BLaER1 treated with 17β-estradiol and CSF1 and Interleukin-3, amounts not matched to agents 10 nM and 100 nM (cell line): ENCODE data around the gene THAP4.

Source experiments
- H3K27ac ChIP-seq, 11 experiments: shearing (Covaris generic); formaldehyde crosslinking; 2 replicates each; pipeline ENCODE4 v1.8.1; 2022
- H3K27me3 ChIP-seq, 11 experiments: shearing (Covaris generic); formaldehyde crosslinking; 2 replicates each; pipeline ENCODE4 v1.8.1; 2022
- H3K36me3 ChIP-seq, 11 experiments: shearing (Covaris generic); formaldehyde crosslinking; 2 replicates each; pipeline ENCODE4 v1.8.1; 2022
- H3K4me1 ChIP-seq, 10 experiments: shearing (Covaris generic); formaldehyde crosslinking; 2 replicates each; pipeline ENCODE4 v1.8.1; 2022
- H3K4me2 ChIP-seq, 11 experiments: shearing (Covaris generic); formaldehyde crosslinking; 2 replicates each; pipeline ENCODE4 v1.8.1; 2022
- H3K4me3 ChIP-seq, 10 experiments: shearing (Covaris generic); formaldehyde crosslinking; 2 replicates each; pipeline ENCODE4 v1.8.1; 2022
- H3K9ac ChIP-seq, 11 experiments: shearing (Covaris generic); formaldehyde crosslinking; 2 replicates each; pipeline ENCODE4 v1.8.1; 2022
- H3K9me3 ChIP-seq, 11 experiments: shearing (Covaris generic); formaldehyde crosslinking; replicated peaks in 1 of 11; 2 replicates each; pipeline ENCODE4 v1.8.1; 2022
- H4K20me1 ChIP-seq, 11 experiments: shearing (Covaris generic); formaldehyde crosslinking; 2 replicates each; pipeline ENCODE4 v1.8.1; 2022
- Cebpa-rat ChIP-seq, 11 experiments: shearing (Covaris generic); IDR thresholded peaks; 2 replicates each; pipeline ENCODE4 v1.8.1; 2022

The THAP4 gene

GRCh38 chr2:241606186-241606585 lies 30.8 kb downstream of the THAP4 start:
- no peak for TF ChIP-seq Cebpa-rat (IDR thresholded peaks at IDR 0.05)
- no peak overlapping the region for H3K9ac ChIP-seq
- no peak overlapping the region for H3K27ac ChIP-seq
- peaks cover 20 to 27% (median 26%) of the 10 kb centered on the region in 10 experiments for H3K4me1 ChIP-seq
- H3K4me2 ChIP-seq = no peak overlapping the region
- peaks cover 66 to 80% (median 73%) of the 10 kb centered on the region in 11 experiments for H3K36me3 ChIP-seq
- H4K20me1 ChIP-seq = peaks cover 13 to 62% (median 34%) of the 10 kb centered on the region in 11 experiments; a peak in 19 of 22 replicates
- no peak overlapping the region for H3K4me3 ChIP-seq
- H3K27me3 ChIP-seq = no peaks in the 10 kb centered on the region
- no peaks in the 10 kb centered on the region for H3K9me3 ChIP-seq

- H3K4me2 ChIP-seq = no peak overlapping the region
- peaks cover 5 to 59% (median 19%) of the 10 kb centered on the region in 11 experiments; a peak in 19 of 22 replicates for H4K20me1 ChIP-seq
- no peak for TF ChIP-seq Cebpa-rat (IDR thresholded peaks at IDR 0.05)
- no peaks in the 10 kb centered on the region for H3K27me3 ChIP-seq
- H3K9me3 ChIP-seq = no peaks in the 10 kb centered on the region
- H3K36me3 ChIP-seq = peaks cover 87 to 100% (median 97%) of the 10 kb centered on the region in 11 experiments
- peaks cover 3 to 4% (median 4%) of the 10 kb centered on the region in 10 experiments for H3K4me1 ChIP-seq
- H3K9ac ChIP-seq = no peak overlapping the region
- no peak overlapping the region for H3K27ac ChIP-seq
- H3K4me3 ChIP-seq = no peak overlapping the region
Observed at GRCh38 chr2:241603686-241604085, 33.3 kb downstream of the THAP4 start.

GRCh38 chr2:241602720-241603119 lies 34.2 kb downstream of the THAP4 start:
- Histone ChIP-seq H3K4me1 (peaks cover 0 to 7% (median 0%) of the 10 kb centered on the region in 10 experiments; a peak in 2 of 20 replicates), H3K4me2 (no peak overlapping the region), H3K9me3 (no peaks in the 10 kb centered on the region), H3K36me3 (peaks cover 87 to 100% (median 97%) of the 10 kb centered on the region in 11 experiments), H3K27me3 (no peaks in the 10 kb centered on the region), H3K9ac (no peak overlapping the region), H4K20me1 (peaks cover 0 to 59% (median 19%) of the 10 kb centered on the region in 11 experiments; a peak in 17 of 22 replicates), H3K27ac (no peak overlapping the region), H3K4me3 (no peak overlapping the region)
- no peak for TF ChIP-seq Cebpa-rat (IDR thresholded peaks at IDR 0.05)

GRCh38 chr2:241601841-241602240 lies 35.1 kb downstream of the THAP4 start:
- Histone ChIP-seq H3K4me2 (no peak overlapping the region), H3K4me3 (no peak overlapping the region), H4K20me1 (peaks cover 0 to 57% (median 14%) of the 10 kb centered on the region in 11 experiments; a peak in 16 of 22 replicates), H3K36me3 (peaks cover 88 to 100% (median 97%) of the 10 kb centered on the region in 11 experiments), H3K27me3 (no peaks in the 10 kb centered on the region), H3K4me1 (peaks cover 0 to 7% (median 0%) of the 10 kb centered on the region in 10 experiments; a peak in 2 of 20 replicates), H3K27ac (no peak overlapping the region), H3K9me3 (no peaks in the 10 kb centered on the region), H3K9ac (no peak overlapping the region)
- TF ChIP-seq Cebpa-rat (IDR thresholded peaks at IDR 0.05) = no peak

GRCh38 chr2:241599615-241600014 lies 37.3 kb downstream of the THAP4 start:
- Histone ChIP-seq H3K4me2 (no peak overlapping the region), H3K27me3 (no peaks in the 10 kb centered on the region), H3K9ac (no peak overlapping the region), H3K27ac (no peak overlapping the region), H4K20me1 (peaks cover 0 to 50% (median 14%) of the 10 kb centered on the region in 11 experiments; a peak in 14 of 22 replicates), H3K4me3 (no peak overlapping the region), H3K9me3 (no peaks in the 10 kb centered on the region), H3K4me1 (peaks cover 0 to 11% (median 4%) of the 10 kb centered on the region in 10 experiments; a peak in 8 of 20 replicates), H3K36me3 (peaks cover 87 to 100% (median 95%) of the 10 kb centered on the region in 11 experiments)
- TF ChIP-seq Cebpa-rat (IDR thresholded peaks at IDR 0.05) = no peak

GRCh38 chr2:241598487-241598886 lies 38.5 kb downstream of the THAP4 start:
- H3K27me3 ChIP-seq = no peaks in the 10 kb centered on the region
- H3K9me3 ChIP-seq = no peaks in the 10 kb centered on the region
- no peak overlapping the region for H3K4me2 ChIP-seq
- no peak overlapping the region for H3K4me3 ChIP-seq
- H3K4me1 ChIP-seq = peaks cover 0 to 11% (median 4%) of the 10 kb centered on the region in 10 experiments; a peak in 8 of 20 replicates
- peaks cover 0 to 55% (median 14%) of the 10 kb centered on the region in 11 experiments; a peak in 14 of 22 replicates for H4K20me1 ChIP-seq
- no peak for TF ChIP-seq Cebpa-rat (IDR thresholded peaks at IDR 0.05)
- no peak overlapping the region for H3K9ac ChIP-seq
- peaks cover 92 to 100% (median 95%) of the 10 kb centered on the region in 11 experiments for H3K36me3 ChIP-seq
- H3K27ac ChIP-seq = no peak overlapping the region

GRCh38 chr2:241598061-241598460 lies 38.9 kb downstream of the THAP4 start:
- H3K9ac ChIP-seq = no peak overlapping the region
- TF ChIP-seq Cebpa-rat (IDR thresholded peaks at IDR 0.05) = no peak

GRCh38 chr2:241597561-241597960 lies 39.4 kb downstream of the THAP4 start:
- no peak overlapping the region for H3K27ac ChIP-seq
- peaks cover 92 to 100% (median 96%) of the 10 kb centered on the region in 11 experiments for H3K36me3 ChIP-seq
- H3K27me3 ChIP-seq = no peaks in the 10 kb centered on the region
- no peaks in the 10 kb centered on the region for H3K9me3 ChIP-seq
- no peak overlapping the region for H3K4me2 ChIP-seq
- peaks cover 0 to 57% (median 16%) of the 10 kb centered on the region in 11 experiments; a peak in 15 of 22 replicates for H4K20me1 ChIP-seq
- no peak overlapping the region for H3K9ac ChIP-seq
- peaks cover 0 to 11% (median 4%) of the 10 kb centered on the region in 10 experiments; a peak in 8 of 20 replicates for H3K4me1 ChIP-seq
- TF ChIP-seq Cebpa-rat (IDR thresholded peaks at IDR 0.05) = no peak
- no peak overlapping the region for H3K4me3 ChIP-seq

More at GRCh38 chr2:241598061-241598460, 38.9 kb downstream of the THAP4 start:
- no peak overlapping the region for H3K4me3 ChIP-seq
- no peak overlapping the region for H3K4me2 ChIP-seq
- H3K9me3 ChIP-seq = no peaks in the 10 kb centered on the region
- no peaks in the 10 kb centered on the region for H3K27me3 ChIP-seq
- H3K27ac ChIP-seq = no peak overlapping the region
- H3K36me3 ChIP-seq = peaks cover 92 to 100% (median 96%) of the 10 kb centered on the region in 11 experiments
- H3K4me1 ChIP-seq = peaks cover 0 to 11% (median 4%) of the 10 kb centered on the region in 10 experiments; a peak in 8 of 20 replicates
- H4K20me1 ChIP-seq = peaks cover 0 to 57% (median 14%) of the 10 kb centered on the region in 11 experiments; a peak in 15 of 22 replicates

- peaks cover 0 to 11% (median 4%) of the 10 kb centered on the region in 10 experiments; a peak in 8 of 20 replicates for H3K4me1 ChIP-seq
Observed at GRCh38 chr2:241595600-241596140, 41.3 kb downstream of the THAP4 start.

More at GRCh38 chr2:241595600-241596140, 41.3 kb downstream of the THAP4 start:
- Histone ChIP-seq H3K4me3 (no peak overlapping the region), H3K36me3 (peaks cover 87 to 100% (median 96%) of the 10 kb centered on the region in 11 experiments), H4K20me1 (peaks cover 0 to 55% (median 23%) of the 10 kb centered on the region in 11 experiments; a peak in 15 of 22 replicates), H3K9me3 (no peaks in the 10 kb centered on the region), H3K9ac (0 out of 22 replicates have a peak overlapping the region, but pooled peaks of 1 of the 11 experiments have one; percentile 29), H3K27me3 (no peaks in the 10 kb centered on the region), H3K27ac (no peak overlapping the region), H3K4me2 (0 out of 22 replicates have a peak overlapping the region, but pooled peaks of 1 of the 11 experiments have one; percentile 1)
- no peak for TF ChIP-seq Cebpa-rat (IDR thresholded peaks at IDR 0.05)
